Lower lobe of right lung (tissue), 2 donors: Measurements from ENCODE around the gene SPATA21. TPM values are rescaled to one million over a fixed set of nuclear protein-coding genes. Genes with fewer than 3 reads are reported as not detected.

Experiments used
- ATAC-seq, 2 donors: fragments of 200-7000 bp; cut with Tn5 transposase; one replicate each; pipeline ENCODE4 v1.9.1; 2020 to 2022; ENCODE audit warnings: mild to moderate bottlenecking in 2 of 2, moderate library complexity in 2 of 2
- DNase-seq: peaks from one replicate; pipeline ENCODE4 v3.0.0-alpha.2; 2020
- H3K27ac ChIP-seq: fragments of 200-600 bp; one replicate; pipeline ENCODE4 v1.8.0; 2022
- H3K27me3 ChIP-seq: fragments of 200-600 bp; one replicate; pipeline ENCODE4 v1.8.0; 2022; ENCODE audit warnings: low read depth
- H3K36me3 ChIP-seq: fragments of 200-600 bp; one replicate; pipeline ENCODE4 v1.8.0; 2022; ENCODE audit warnings: mild to moderate bottlenecking
- H3K4me1 ChIP-seq: fragments of 200-600 bp; one replicate; pipeline ENCODE4 v1.8.0; 2022
- H3K4me3 ChIP-seq: fragments of 200-600 bp; one replicate; pipeline ENCODE4 v1.8.0; 2022; ENCODE audit warnings: mild to moderate bottlenecking
- H3K9me3 ChIP-seq: fragments of 200-600 bp; one replicate; pipeline ENCODE4 v1.8.0; 2022
- CTCF ChIP-seq: fragments of 200-600 bp; IDR thresholded peaks from one replicate; pipeline ENCODE4 v1.8.0; 2022; ENCODE audit warnings: antibody characterized with exemption, mild to moderate bottlenecking
- intact Hi-C: fragments of 100-400 bp; cut with DNase I; formaldehyde crosslinking; loops from one replicate; pipeline ENCODE4 v1.11.0; 2022
- total RNA-seq: library from RNA; stranded (reverse); fragmentation: NEBNext Ultra II Directional; extraction: Animal tissue kit (Norgen Biotek cat#: 25700); gene quantifications from one replicate; pipeline ENCODE4 v1.2.1, GENCODE V29; 2021
- donor health status: DM: no; HTN: yes; CAD: no; lungs with severe emphysema.

The SPATA21 gene
- total RNA-seq, 1 donor from 2014 or later: not detected

GRCh38 chr1:16422041-16422440 is 15.2 kb downstream of the SPATA21 start:
- Histone ChIP-seq H3K27me3 (no peaks in the 10 kb centered on the region), H3K9me3 (no peaks in the 10 kb centered on the region), H3K4me3 (no peak overlapping the region), H3K36me3 (no peaks in the 10 kb centered on the region), H3K4me1 (no peaks in the 10 kb centered on the region), H3K27ac (no peak overlapping the region)
- intact Hi-C loops: no loop called here
- no peak for TF ChIP-seq CTCF
- ATAC-seq (no peak), DNase-seq (no peak)

DNA sequence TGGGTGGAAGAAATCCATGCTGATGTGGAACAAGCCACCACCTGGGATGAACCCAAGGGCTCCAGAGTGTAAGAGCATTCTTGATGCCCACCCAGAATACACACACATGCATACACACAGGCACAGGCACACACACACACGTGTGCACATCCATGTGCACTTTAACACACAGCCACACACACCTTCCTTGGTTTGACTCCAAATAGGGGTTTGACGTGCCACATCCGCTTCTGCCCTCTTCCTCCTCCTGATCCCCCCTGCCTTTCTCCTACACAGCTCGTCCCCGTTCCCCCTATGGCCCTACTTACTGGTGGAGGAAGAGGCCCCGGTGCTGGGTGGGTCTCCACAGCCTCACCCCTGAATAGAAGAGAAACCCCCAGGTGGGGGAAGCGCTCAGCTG is 16.0 kb downstream of the SPATA21 start:
- no peak overlapping the region for H3K27ac ChIP-seq
- H3K4me3 ChIP-seq: no peak overlapping the region
- H3K9me3 ChIP-seq: no peaks in the 10 kb centered on the region
- intact Hi-C loops: no loop called here
- ATAC-seq: no peak
- H3K4me1 ChIP-seq: no peaks in the 10 kb centered on the region
- DNase-seq: no peak
- no peak for TF ChIP-seq CTCF
- H3K36me3 ChIP-seq: no peaks in the 10 kb centered on the region
- H3K27me3 ChIP-seq: no peaks in the 10 kb centered on the region

GRCh38 chr1:16420424-16421118 is 16.7 kb downstream of the SPATA21 start:
- DNase-seq: no peak
- TF ChIP-seq CTCF: no peak
- no peaks in the 10 kb centered on the region for H3K4me1 ChIP-seq
- no peaks in the 10 kb centered on the region for H3K36me3 ChIP-seq
- no peak overlapping the region for H3K27ac ChIP-seq
- no peaks in the 10 kb centered on the region for H3K9me3 ChIP-seq
- peak; percentile 55 to 72 for ATAC-seq
- no peaks in the 10 kb centered on the region for H3K27me3 ChIP-seq
- intact Hi-C loops: no loop called here
- no peak overlapping the region for H3K4me3 ChIP-seq

GRCh38 chr1:16418823-16419425 is 18.3 kb downstream of the SPATA21 start:
- ATAC-seq: no peak
- no peak for TF ChIP-seq CTCF

GRCh38 chr1:16413191-16413590 is 24.0 kb downstream of the SPATA21 start:
- ATAC-seq (no peak), DNase-seq (no peak)
- no peak overlapping the region for H3K4me3 ChIP-seq
- H3K36me3 ChIP-seq: no peaks in the 10 kb centered on the region
- intact Hi-C loops: no loop called here
- no peak for TF ChIP-seq CTCF
- no peaks in the 10 kb centered on the region for H3K9me3 ChIP-seq
- H3K27ac ChIP-seq: no peak overlapping the region
- no peaks in the 10 kb centered on the region for H3K27me3 ChIP-seq
- H3K4me1 ChIP-seq: no peaks in the 10 kb centered on the region

More at GRCh38 chr1:16418823-16419425, 18.3 kb downstream of the SPATA21 start:
- Histone ChIP-seq H3K9me3 (no peaks in the 10 kb centered on the region), H3K27me3 (no peaks in the 10 kb centered on the region), H3K27ac (no peak overlapping the region), H3K36me3 (no peaks in the 10 kb centered on the region), H3K4me1 (no peaks in the 10 kb centered on the region), H3K4me3 (no peak overlapping the region)
- DNase-seq: no peak
- intact Hi-C loops: no loop called here
